Kidney tubule cell (primary cell): ENCODE results near the gene CGB5.

Experiments
- DNase-seq: peaks from one replicate; pipeline ENCODE4 v3.0.0-alpha.2; 2018; ENCODE audit warnings: low spot score

Gene CGB5

DNA sequence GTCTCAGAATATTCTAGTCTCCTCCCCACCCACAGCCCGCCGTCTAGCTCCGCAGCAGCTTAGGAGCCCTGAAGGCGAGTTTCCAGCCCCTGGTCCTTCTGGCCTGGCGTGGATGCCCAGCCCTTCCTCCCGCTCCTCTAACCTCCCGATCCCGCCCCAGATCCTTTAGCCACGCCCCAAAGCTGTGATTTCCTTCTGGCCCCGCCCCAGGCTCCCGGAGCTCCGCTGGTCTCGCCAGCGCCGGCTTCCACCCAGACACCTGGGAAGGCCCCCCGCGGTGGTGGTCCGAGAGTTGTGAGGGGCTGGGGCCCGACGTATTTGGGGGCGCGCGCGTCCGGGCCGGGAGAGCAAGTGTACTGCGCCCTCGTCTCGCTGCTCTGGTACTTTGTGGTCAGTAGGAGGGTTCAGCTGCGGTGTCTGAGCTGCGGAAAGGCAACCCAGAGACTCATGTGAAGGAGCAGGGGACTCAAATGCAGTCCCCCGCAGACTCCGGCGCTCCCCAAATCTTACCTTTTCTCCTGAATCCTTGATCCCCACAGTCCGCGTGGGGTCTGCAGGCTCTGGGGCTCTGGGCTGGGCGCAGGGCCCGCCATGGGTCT lies 14.1 kb downstream of the CGB5 start, which contains the start of gene CGB7:
CGB7 (minus strand) TSS at position 114 of the 599 bp plus-strand sequence. CDS start 2,374 bp downstream, outside the sequence.
- peak; percentile 64 for DNase-seq

DNA sequence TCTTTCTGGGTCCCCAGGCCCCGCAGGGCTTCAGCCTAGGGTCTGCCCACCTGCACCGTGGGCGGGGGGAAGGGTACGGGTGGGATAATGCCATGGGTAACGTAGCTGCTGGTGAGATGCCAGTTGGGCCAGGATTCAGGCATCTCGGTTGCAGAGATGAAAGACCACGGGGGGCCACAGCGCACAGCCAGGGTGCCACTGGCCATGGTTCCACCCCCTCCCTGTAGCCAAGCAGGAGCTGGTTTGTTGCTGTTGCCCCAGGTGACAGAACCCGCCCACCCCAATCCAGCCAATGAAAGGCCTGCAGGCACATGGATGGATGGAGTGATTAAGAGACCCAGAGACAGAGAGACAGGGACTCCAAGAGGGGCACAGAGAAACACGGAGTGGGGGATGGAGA lies 14.9 kb downstream of the CGB5 start:
- peak; percentile 21 for DNase-seq

DNA sequence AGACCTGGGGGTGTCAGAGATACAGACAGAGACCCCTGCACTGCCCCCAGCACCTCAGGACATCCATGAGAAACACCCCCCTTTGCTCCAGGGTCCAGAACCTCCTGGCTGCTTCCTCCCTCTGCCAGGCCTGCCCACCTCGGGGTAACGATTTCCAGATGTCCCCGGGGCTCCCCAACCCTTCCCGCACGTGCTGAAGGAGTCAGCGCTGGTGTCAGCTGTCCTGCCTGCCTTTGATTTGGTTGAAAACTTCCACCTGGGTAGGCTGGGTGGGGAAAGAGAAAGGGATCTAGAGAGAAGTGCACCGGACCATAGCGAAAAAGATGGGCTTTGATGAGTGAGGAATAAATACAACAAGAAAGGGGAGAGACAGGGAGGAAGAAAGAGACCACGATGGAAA lies 15.4 kb downstream of the CGB5 start:
- DNase-seq, result no peak

DNA sequence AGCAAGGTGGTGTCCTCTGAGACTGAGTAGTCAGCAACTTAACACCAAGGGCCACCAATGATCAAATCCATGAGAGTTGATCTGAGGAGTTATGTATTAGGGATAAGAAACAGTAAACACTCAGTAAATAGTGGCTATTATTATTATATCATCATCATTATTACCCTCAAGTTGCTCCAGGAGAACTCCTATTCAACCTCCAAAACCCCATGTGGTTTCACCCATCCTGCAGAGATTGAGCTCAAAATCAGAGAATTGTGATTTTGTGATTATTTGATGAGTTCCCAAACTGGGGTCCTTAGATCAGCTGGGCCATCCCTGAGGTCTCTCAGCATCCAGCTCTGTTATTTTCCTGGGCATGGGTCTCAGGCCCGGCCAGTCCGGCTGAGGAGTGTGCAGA lies 17.4 kb downstream of the CGB5 start:
- no peak for DNase-seq

DNA sequence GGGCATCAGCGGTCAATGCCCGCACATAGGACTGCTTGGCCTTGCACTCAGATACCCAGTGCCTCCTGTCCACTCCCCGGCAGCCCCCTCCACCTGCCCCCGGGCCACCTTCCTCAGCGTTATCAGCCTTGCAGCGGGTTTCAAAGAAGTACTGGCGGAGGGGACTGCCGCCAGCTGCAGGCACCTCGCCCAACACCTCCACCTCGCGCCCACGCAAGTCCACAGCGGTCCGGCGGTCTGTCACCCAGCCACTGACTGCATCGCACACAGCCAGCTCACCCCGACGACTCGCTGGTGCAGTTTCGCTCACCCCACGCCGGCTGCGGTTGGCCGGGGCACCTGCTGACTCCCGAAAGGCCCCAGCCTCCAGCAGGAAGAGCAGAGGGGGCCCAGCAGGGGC lies 17.8 kb downstream of the CGB5 start:
- DNase-seq, result no peak

DNA sequence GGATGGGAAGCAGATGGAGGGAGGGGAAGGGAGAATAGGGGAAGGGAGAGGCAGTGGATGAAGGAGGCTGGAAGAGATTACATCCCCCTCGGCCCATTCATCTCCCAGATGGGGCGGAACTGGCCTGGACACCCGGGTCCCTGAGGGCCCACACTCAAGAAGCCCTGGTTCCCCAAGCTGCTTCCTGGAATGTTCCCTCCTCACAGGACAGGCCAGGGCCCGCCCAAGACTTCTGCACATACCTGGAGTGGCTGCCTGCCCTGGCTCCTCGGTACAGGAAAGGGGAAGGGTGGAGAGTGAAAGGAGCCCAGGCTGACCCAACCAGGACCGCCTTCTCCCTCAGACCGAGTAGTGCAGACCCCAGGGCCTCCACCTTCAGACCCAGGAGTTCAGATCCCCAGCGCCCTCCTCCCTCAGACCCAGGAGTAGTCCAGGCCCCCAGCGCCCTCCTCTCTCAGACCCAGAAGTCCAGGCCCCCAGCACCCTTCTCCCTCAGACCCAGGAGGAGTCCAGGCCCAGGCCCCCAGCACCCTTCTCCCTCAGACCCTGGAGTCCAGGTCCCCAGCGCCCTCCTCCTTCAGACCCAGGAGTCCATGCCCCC lies 20.5 kb downstream of the CGB5 start:
- no peak for DNase-seq

DNA sequence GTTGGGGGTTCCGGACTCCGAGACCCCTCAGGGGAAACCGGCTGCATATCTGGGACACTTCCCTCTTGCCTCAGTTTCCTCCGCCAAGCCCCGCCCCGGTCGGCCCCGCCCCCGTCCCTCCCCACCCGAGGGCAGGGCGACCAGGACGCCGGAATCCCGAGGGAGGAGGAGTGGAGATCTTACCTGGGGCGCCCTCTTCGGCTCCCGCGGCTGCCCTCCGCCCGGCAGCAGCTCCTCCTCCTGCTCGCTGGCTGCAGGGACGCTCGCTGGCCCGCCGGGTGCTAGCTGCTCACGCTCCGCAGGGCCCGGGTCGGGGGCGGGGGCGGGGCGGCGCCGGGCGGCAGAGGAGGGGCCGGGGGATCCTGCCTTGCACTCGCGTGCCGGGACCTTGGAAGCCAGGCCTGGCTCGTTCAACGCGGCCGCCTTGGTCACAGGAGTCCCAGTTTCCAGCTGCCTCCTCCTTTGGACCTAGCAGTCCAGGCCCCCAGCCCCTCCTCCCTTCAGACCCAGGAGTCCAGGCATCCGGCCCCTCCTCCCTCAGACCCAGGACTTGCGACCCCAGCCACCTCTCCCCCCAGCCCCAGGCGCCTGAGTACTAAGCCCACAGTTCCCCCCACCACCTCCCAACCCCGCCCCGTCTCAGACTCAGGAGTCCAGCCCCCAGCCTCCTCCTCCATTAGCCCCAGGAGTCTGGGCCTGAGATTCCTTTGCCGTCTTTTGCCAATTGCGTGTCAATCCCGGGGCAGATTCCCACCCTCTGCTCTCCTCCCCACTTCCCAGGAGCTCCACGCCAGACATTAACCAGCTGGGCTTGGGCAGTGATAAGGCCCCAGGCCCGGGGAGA lies 21.3 kb downstream of the CGB5 start, which contains the start of gene NTF4:
NTF4 (minus strand) TSS at position 51 of the 844 bp plus-strand sequence. CDS start 2,821 bp downstream, outside the sequence.
- DNase-seq, result peak; percentile 37

DNA sequence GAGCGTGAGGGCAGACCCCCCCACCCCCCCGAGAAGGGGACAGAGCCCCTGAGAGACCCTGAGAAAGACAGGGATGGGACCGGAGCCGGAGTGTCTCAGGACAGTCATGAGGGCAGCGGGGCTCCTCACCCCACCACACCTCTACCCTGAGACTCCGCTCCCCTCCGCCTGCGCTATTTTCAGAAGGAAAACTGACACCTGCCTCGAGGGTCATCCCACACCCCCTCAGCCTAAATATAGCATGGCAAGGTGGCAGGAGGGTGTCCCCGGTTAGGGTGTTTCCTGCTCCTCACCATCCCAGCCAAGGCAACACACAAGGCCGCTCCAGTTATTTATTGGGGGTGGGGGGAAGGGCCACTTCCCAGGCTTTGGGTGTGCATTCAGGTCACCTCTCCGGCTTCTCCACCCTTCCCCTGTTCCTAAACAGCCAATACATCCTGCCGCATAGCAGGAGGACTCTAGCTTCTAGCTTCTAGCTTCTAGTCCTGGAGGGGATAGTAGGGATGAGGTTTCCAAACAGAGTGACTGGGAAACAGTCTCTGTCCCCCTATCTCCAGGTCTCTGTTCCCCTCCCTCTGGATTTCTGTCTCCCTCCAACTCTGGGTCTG lies 22.4 kb downstream of the CGB5 start:
- DNase-seq, result no peak

DNA sequence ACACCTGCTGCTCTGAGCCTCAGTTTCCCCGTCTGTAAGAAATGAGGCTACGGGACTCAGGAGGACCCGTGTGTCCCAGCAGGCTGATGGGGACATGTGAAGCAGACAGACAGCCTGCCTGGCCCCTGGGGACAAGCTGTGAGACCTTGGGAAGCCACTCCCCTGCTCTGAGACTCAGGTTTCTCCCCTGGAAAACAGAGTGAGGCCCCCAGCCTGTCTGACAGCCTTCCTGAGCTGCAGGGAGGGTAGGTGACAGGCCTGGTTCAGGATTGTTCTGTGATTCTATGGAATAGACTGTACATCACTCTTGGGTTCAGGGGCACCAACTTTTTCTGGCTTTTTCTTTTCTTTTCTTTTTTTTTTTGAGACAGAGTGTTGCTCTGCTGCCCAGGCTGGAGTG lies 23.9 kb downstream of the CGB5 start:
- DNase-seq, result no peak

DNA sequence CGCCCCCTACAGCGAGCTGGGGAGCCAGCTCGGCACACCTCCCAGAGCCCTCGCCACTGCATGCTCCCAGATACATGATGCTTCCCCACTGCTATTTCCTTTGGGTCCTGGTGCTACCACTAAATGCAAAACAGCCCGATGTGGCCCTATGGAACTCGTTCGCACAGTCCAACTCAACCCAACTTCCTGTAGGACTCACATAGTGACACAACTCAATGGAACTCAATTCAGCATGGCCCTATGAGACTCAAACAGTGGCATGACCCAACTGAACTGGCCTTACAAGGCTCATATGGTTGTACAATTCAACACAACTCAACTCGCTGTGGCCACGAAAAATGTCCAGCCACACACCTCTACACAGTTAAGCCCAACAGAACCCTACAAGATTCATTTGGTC lies 25.4 kb downstream of the CGB5 start:
- DNase-seq, result no peak

DNA sequence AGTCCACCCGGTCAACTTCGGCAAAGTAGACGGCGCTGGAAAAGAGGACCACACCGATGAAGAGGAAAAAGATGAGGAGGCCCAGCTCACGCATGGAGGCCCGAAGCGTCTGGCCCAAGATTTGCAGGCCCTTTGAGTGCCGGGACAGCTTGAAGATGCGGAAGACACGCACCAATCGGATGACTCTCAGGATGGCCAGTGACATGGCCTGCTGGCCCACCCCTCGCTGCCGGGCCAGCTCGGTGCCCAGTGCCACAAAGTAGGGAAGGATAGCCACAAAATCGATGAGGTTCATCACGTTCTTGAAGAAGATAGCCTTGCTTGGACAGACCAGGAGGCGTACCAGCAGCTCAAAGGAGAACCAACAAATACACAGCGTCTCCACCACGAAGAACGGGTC lies 26.8 kb downstream of the CGB5 start:
- DNase-seq, result no peak

DNA sequence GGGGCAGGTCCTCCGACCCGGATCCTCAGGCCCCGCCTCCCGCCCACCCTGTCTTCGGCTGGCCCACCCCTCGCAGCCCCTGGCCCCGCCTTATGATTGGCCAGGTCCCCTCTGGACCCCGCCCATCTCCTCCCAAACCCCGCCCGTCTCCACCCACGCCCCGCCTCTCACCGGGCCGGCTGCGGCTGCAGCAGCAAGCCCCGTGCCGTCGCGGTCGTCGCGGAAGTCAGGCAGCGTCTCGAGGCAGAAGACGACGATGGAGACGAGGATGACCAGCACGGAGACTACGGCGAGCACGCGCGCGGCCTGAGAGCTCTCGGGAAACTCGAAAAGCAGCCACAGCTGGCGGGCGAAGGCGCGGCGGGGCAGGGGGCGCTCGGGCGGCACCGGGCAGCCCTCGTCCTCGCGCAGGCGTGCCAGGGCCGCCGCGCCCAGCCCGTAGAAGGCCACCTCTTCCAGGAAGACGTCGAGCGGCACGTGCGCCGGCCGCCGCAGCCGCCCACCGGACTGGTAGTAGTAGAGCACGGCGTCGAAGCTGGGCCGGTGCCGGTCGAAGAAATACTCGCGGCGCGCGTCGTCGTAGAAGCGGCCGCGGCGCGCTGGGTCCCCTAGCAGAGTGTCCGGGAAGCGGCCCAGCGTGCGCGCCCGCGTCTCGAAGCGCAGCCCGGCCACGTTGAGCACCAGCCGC lies 28.4 kb downstream of the CGB5 start:
- no peak for DNase-seq

DNA sequence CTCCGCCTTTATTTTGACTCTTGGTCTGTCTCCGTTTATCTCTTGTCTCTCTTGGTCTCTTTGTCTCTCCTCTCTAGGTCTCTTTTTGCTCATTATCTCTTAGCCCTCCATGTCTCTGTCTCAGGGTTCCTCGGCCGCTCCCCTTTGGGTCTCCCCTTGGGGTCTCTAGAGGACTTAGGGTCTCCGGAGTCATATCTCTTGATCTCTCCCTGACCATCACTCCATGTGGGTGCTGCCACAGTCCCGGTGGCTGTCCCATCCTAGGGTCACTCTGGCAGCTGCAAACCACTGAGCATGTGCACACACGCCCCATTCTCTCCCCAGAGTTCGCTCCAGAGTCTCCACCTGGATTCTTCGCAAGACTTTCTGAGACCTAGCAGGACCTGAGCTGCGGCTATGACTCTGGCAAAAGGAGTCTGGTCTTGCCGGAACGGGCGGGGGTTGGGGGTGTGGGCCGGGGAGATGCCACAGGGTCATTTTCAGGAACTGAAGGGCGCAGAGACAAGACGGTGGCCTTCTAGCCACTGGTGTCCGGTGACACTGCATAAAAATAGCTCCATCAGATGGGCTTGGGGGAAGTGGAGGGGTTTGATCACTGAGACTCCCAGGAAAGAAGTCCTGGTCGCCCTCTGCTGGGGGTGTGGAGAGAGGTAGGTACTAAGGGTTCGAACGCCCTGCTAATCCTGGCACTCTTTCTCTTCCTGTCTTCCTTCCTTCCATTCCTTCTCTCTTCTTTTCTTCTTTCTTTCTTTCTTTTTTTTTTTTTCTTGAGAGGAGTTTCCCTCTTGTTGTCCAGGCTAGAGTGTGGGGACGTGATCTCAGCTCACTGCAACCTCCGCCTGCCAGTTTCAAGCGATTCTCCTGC lies 30.1 kb downstream of the CGB5 start:
- DNase-seq, result peak; percentile 32

DNA sequence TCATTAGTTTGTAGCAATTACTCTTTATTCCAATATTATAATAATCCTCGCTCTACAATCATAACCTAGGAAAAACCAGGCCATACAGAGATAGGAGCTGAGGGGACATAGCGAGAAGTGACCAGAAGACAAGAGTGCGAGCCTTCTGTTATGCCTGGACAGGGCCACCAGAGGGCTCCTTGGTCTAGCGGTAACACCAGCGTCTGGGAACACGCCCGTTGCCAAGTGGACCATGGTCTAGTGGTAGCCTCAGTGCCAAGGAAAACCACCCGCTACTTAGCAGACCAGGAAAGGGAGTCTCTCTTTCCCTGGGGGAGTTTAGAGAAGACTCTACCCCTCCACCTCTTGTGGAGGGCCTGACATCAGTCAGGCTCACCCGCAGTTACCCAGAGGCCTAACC lies 31.2 kb downstream of the CGB5 start:
- peak; percentile 65 for DNase-seq

DNA sequence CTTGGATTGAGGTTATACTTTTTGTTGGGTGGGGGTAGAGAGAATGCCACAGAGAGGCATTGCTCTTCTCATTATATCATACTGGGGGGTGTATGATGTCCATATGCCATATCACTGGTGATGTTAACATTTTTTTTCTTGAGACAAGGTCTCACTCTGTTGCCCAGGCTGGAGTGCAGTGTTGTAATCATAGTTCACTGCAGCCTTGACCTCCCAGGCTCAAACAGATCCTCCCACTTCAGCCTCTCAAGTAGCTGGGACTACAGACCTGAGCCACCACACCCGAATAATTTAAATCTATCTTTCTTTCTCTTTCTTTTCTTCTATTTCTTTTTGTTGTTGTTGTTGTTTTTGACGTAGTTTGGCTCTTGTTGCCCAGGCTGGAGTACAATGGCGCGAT lies 36.7 kb downstream of the CGB5 start:
- DNase-seq, result no peak

DNA sequence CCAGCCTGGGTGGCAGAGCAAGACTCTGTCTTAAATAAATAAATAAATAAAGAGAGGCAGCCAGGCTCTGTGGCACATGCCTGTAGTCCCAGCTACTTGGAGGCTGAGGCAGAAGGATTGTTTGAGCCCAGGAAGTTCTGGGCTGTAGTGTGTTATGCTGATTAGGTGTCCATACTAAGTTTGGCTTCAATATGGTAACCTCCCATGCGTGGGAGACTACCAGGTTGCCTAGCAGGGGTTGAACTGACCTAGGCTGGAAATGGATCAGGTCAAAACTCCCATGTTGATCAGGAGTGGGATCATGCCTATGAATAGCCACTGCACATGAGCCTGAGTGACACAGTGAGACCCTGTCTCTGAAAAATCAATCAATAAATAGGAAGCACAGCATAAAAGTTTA lies 37.6 kb downstream of the CGB5 start:
- DNase-seq, result no peak

DNA sequence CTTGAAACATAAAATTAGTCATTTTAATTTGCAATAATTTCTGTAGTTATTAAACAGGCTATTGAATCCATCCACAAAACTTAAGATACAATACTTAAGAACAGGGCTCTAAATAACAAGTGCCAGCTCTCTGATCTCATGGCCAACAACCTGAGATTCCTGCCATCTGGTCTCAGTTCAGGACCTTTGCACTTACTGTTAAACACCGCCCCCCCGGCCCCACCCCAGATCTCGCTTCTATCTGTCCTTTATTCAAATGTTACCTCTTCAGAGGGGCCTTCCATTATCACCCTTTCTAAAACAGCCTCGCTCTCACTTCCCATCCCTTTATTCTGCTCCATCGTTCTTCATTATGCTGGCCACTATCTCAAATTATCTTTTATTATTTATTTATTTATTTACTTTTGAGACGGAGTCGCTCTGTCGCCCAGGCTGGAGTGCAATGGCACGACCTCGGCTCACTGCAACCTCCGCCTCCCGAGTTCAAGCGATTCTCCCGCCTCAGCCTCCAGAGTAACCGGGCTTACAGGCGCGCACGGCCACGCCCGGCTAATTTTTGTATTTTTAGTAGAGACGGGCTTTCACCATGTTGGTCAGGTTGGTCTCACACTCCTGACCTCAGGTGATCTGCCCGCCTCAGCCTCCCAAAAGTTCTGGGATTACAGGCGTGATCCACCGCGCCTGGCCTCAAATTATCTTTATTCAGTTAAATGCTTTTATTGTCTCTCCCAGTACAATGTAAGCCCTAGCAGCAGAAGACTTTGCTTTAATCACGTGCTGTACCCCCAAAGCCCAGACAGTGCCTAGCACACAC lies 40.8 kb downstream of the CGB5 start:
- DNase-seq, result no peak

DNA sequence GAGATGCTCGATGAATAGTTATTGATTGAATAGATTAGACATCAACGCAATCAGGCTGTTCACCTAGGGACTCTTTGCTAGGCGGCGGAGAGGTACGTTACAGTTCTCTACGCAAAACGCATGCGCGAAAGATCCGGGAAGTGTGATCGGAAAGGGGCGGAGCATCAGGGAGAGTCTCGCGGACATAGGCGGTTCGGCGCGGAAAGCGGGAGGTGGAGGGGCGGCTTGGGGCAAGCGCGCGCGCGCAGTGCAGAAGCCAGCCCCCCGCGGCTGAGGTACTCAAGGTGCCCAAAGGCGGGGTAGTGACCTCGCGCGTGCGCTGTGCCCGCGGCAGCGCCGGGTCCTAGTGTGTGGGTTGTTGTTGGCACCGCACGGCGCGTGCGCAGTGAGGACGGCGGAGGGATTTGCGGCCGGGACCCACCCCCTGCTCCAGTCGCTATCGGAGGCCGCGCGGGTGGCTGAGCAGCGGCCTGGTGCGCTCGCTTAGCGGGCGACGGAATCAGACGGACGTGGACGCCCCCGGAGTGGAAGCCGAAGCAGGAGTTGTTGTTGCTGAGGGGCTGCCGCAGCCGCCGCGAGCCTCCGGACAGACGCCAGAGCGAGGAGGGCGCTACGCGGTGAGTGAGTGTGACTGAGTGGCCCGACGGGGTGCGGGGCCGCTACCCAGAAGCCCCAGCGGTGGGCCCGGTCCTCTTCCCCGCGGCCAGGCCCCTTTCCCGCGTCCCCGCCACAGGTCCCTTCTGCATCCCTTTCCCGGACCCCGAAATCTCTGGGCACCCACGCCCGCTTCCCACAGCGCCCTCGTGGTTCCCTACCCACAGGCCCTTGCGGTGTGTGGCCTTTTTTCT lies 41.6 kb downstream of the CGB5 start, which contains the start of gene SNRNP70:
SNRNP70 (plus strand) TSS at position 432 of the 848 bp plus-strand sequence. CDS start 964 bp downstream, outside the sequence.
- DNase-seq, result peak; percentile 100

DNA sequence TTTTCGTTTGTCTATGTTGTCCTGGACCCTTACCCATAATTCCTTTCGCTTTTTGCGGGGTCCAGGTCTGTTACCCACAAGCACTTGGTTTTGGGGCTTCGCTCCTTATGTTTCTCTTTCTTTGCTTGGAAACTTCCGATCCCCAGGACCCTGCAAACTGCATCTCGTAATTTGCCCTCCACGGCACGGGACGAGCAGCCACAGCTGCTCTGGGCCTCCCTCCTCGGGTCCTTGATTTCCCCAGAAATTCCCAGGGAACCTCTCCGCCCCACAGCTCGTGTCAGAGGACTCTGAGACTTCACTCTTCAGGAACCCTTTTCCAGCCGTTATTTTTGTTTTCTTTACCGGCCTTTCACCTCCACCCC lies 42.2 kb downstream of the CGB5 start:
- DNase-seq, result no peak
